LoVo (cell line): ENCODE measurements around the gene CENPW.

Source experiments
- DNase-seq: peaks from one replicate; pipeline ENCODE4 v3.0.0-alpha.2; 2016; ENCODE audit warnings: low spot score

The CENPW gene

GRCh38 chr6:126373344-126373743 is 33.4 kb downstream of the CENPW start:
- no peak for DNase-seq

- DNase-seq: no peak
Measured at GRCh38 chr6:126374372-126374771, 34.5 kb downstream of the CENPW start.

GRCh38 chr6:126376682-126377081 is 36.8 kb downstream of the CENPW start:
- no peak for DNase-seq

- DNase-seq: no peak
Measured at GRCh38 chr6:126377594-126378153, 37.8 kb downstream of the CENPW start.

- DNase-seq: no peak
Measured at GRCh38 chr6:126380072-126380583, 40.2 kb downstream of the CENPW start.

- no peak for DNase-seq
Measured at GRCh38 chr6:126381498-126381897, 41.6 kb downstream of the CENPW start.

GRCh38 chr6:126383203-126383602 is 43.3 kb downstream of the CENPW start:
- no peak for DNase-seq

GRCh38 chr6:126385536-126385935 is 45.6 kb downstream of the CENPW start:
- no peak for DNase-seq

GRCh38 chr6:126388104-126388598 is 48.2 kb downstream of the CENPW start:
- DNase-seq: no peak

GRCh38 chr6:126396131-126396530 is 56.2 kb downstream of the CENPW start:
- no peak for DNase-seq
